HCT116 (cell line): ENCODE measurements around the gene HMCN2. TPM values are rescaled to one million over a fixed set of nuclear protein-coding genes. Genes with fewer than 3 reads are reported as not detected.

ENCODE experiments used
- ATAC-seq: fragments of 200-7000 bp; cut with Tn5 transposase; 2 replicates; pipeline ENCODE4 v1.9.1; 2020; ENCODE audit warnings: mild to moderate bottlenecking, moderate library complexity
- BruUV-seq: library from RNA; stranded (reverse); fragments of 400-500 nt; replicated peaks from 2 replicates; lab custom pipeline; 2021; lab: Mats Ljungman, UMichigan
- CTCF ChIA-PET: fragments of 300-600 bp; sonication (Branson Sonifier 250); formaldehyde crosslinking; loops from one replicate; lab custom pipeline; 2021; ENCODE audit warnings: antibody characterized with exemption; lab: Charles Lee
- POLR2A ChIA-PET: fragments of 300-600, 350-600 bp; sonication (Branson Sonifier 250); formaldehyde crosslinking; loops from one replicate; lab custom pipeline; 2021; ENCODE audit warnings: antibody characterized with exemption; lab: Charles Lee
- RAD21 ChIA-PET, 2 experiments: fragments of 300-600 bp; sonication (Branson Sonifier 250); formaldehyde crosslinking; loops; one replicate each; lab custom pipeline; 2023; ENCODE audit warnings: low total read pairs in 2 of 2; ENCODE audit not compliant: uncharacterized antibody in 2 of 2, unreplicated experiment in 2 of 2, low non-redundant PET in 1 of 2; lab: Charles Lee
- DNase-seq: peaks from one replicate; pipeline ENCODE4 v3.0.0-alpha.2; 2010; ENCODE audit warnings: low read depth, low spot score
- H2AFZ ChIP-seq: fragments of 200-600 bp; shearing (Covaris generic), sonication (generic); 2 replicates; pipeline ENCODE4 v1.6.1; 2017; ENCODE audit warnings: low read depth, mixed run types, mixed read lengths, antibody characterized with exemption, low read length; ENCODE audit not compliant: poor library complexity, severe bottlenecking
- H3K27ac ChIP-seq: 2 replicates; pipeline ENCODE4 v1.5.1; 2012; ENCODE audit warnings: low read depth, low read length
- H3K27me3 ChIP-seq: fragments of 200-600 bp; sonication (generic); 2 replicates; pipeline ENCODE4 v1.6.1; 2016; ENCODE audit warnings: mixed run types, low read length, mixed read lengths; ENCODE audit not compliant: insufficient read depth
- H3K36me3 ChIP-seq, 2 experiments: fragments of 200-500 bp in 1 of 2; fragments of 200-600 bp in 1 of 2; sonication (Bioruptor generic) in 1 of 2; sonication (generic) in 1 of 2; 2 replicates each; pipeline versions ENCODE4 v1.5.1 to v1.6.1; 2014 to 2016; ENCODE audit warnings: low read length in 2 of 2, inconsistent platforms in 1 of 2, mixed read lengths in 1 of 2, mixed run types in 1 of 2; ENCODE audit not compliant: insufficient read depth in 2 of 2, control insufficient read depth in 1 of 2
- H3K4me1 ChIP-seq, 2 experiments: fragments of 200-600 bp in 1 of 2; sonication (generic) in 1 of 2; 2 replicates each; pipeline versions ENCODE4 v1.5.1 to v1.6.1; 2012 to 2017; ENCODE audit warnings: low read length in 2 of 2, inconsistent platforms in 1 of 2, mild to moderate bottlenecking in 1 of 2, mixed read lengths in 1 of 2, mixed run types in 1 of 2, moderate library complexity in 1 of 2; ENCODE audit not compliant: insufficient read depth in 2 of 2, control insufficient read depth in 1 of 2
- H3K4me2 ChIP-seq: fragments of 200-600 bp; sonication (generic); 2 replicates; pipeline ENCODE4 v1.6.1; 2017; ENCODE audit warnings: mixed run types, low read length, mixed read lengths
- H3K4me3 ChIP-seq, 2 experiments: fragments of 200-600 bp in 1 of 2; sonication (generic) in 1 of 2; replicated peaks in 1 of 2; 2 replicates each; pipeline ENCODE4 v1.5.1; 2011 to 2016; ENCODE audit warnings: low read length in 2 of 2, control low read depth in 1 of 2, low read depth in 1 of 2, mild to moderate bottlenecking in 1 of 2, mixed read lengths in 1 of 2, mixed run types in 1 of 2
- H3K79me2 ChIP-seq: fragments of 200-600 bp; sonication (generic); 2 replicates; pipeline ENCODE4 v1.6.1; 2017; ENCODE audit warnings: mild to moderate bottlenecking, mixed run types, low read length, moderate library complexity, mixed read lengths; ENCODE audit not compliant: insufficient read depth
- H3K9ac ChIP-seq: fragments of 200-600 bp; sonication (generic); 2 replicates; pipeline ENCODE4 v1.6.1; 2016; ENCODE audit warnings: low read length, mixed read lengths
- H3K9me2 ChIP-seq: fragments of 200-600 bp; sonication (generic), shearing (Covaris generic); 2 replicates; pipeline ENCODE4 v1.6.1; 2017; ENCODE audit warnings: mixed run types, mild to moderate bottlenecking, moderate library complexity; ENCODE audit not compliant: insufficient read depth
- H3K9me3 ChIP-seq, 2 experiments: fragments of 200-500 bp in 1 of 2; fragments of 200-600 bp in 1 of 2; sonication (Bioruptor generic) in 1 of 2; sonication (generic) in 1 of 2; 2 replicates each; pipeline ENCODE4 v1.6.1; 2014 to 2017; ENCODE audit warnings: low read length in 2 of 2, mixed read lengths in 2 of 2, inconsistent platforms in 1 of 2, low read depth in 1 of 2, mild to moderate bottlenecking in 1 of 2, mixed run types in 1 of 2, moderate library complexity in 1 of 2; ENCODE audit not compliant: control insufficient read depth in 1 of 2, insufficient read depth in 1 of 2
- H4K20me1 ChIP-seq: fragments of 200-600 bp; sonication (generic), shearing (Covaris generic); 2 replicates; pipeline ENCODE4 v1.6.1; 2017; ENCODE audit warnings: mixed run types, mild to moderate bottlenecking, moderate library complexity; ENCODE audit not compliant: insufficient read depth
- CEBPB ChIP-seq: IDR thresholded peaks from 2 replicates; pipeline ENCODE4 v1.6.1; 2012; ENCODE audit warnings: low read depth
- EGR1 ChIP-seq: IDR thresholded peaks from 2 replicates; pipeline ENCODE4 v1.6.1; 2012; ENCODE audit warnings: low read depth
- ELF1 ChIP-seq: IDR thresholded peaks from 2 replicates; pipeline ENCODE4 v1.6.1; 2012; ENCODE audit warnings: low read depth, borderline replicate concordance
- POLR2AphosphoS5 ChIP-seq: IDR thresholded peaks from 2 replicates; pipeline ENCODE4 v1.6.1; 2011; ENCODE audit warnings: mild to moderate bottlenecking, low read depth, low read length, moderate library complexity
- SIN3A ChIP-seq: IDR thresholded peaks from 2 replicates; pipeline ENCODE4 v1.6.1; 2012; ENCODE audit warnings: low read depth
- SRF ChIP-seq: IDR thresholded peaks from 2 replicates; pipeline ENCODE4 v1.6.1; 2012; ENCODE audit warnings: low read depth
- TCF7L2 ChIP-seq: IDR thresholded peaks from 2 replicates; pipeline ENCODE4 v1.7.0; 2011; ENCODE audit warnings: borderline replicate concordance, inconsistent platforms; ENCODE audit not compliant: insufficient read depth, insufficient read length; ENCODE audit errors: extremely low read depth
- ZNF274 ChIP-seq: fragments of 200-500 bp; sonication (Bioruptor generic); IDR thresholded peaks from 2 replicates; pipeline ENCODE4 v1.6.1; 2014; ENCODE audit warnings: mild to moderate bottlenecking, low read depth, low read length, inconsistent platforms
- intact Hi-C: fragments of 100-400 bp; cut with micrococcal nuclease; formaldehyde crosslinking; loops from 2 replicates; pipeline ENCODE4 v1.10.0; 2022
- total RNA-seq: library from RNA; stranded (reverse); gene quantifications from one replicate; pipeline ENCODE4 v1.2.1, GENCODE V29; 2021; ENCODE audit not compliant: unreplicated experiment
- TF ChIP-seq, protein P1 (sequence below): IDR thresholded peaks from 2 replicates; pipeline ENCODE4 v1.6.1; 2012
- TF ChIP-seq, protein P2 (sequence below): IDR thresholded peaks from 2 replicates; pipeline ENCODE4 v1.6.1; 2011; ENCODE audit warnings: mild to moderate bottlenecking, low read length, moderate library complexity; ENCODE audit not compliant: insufficient replicate concordance; ENCODE audit errors: extremely low read depth
- TF ChIP-seq, protein P3 (sequence below), 3 experiments: fragments of 200-600 bp in 1 of 3; sonication (generic) in 1 of 3; IDR thresholded peaks in 2 of 3; conservative IDR thresholded peaks in 1 of 3; 2 replicates each; pipeline ENCODE4 v1.5.1; 2012 to 2017; ENCODE audit warnings: low read depth in 2 of 3, low read length in 2 of 3, antibody characterized with exemption in 1 of 3, borderline replicate concordance in 1 of 3, control low read depth in 1 of 3, mild to moderate bottlenecking in 1 of 3, mixed read lengths in 1 of 3, mixed run types in 1 of 3, moderate library complexity in 1 of 3; ENCODE audit not compliant: insufficient read depth in 1 of 3

HMCN2 gene
- total RNA-seq, 1 experiment from 2014 or later: 0.22 TPM

DNA sequence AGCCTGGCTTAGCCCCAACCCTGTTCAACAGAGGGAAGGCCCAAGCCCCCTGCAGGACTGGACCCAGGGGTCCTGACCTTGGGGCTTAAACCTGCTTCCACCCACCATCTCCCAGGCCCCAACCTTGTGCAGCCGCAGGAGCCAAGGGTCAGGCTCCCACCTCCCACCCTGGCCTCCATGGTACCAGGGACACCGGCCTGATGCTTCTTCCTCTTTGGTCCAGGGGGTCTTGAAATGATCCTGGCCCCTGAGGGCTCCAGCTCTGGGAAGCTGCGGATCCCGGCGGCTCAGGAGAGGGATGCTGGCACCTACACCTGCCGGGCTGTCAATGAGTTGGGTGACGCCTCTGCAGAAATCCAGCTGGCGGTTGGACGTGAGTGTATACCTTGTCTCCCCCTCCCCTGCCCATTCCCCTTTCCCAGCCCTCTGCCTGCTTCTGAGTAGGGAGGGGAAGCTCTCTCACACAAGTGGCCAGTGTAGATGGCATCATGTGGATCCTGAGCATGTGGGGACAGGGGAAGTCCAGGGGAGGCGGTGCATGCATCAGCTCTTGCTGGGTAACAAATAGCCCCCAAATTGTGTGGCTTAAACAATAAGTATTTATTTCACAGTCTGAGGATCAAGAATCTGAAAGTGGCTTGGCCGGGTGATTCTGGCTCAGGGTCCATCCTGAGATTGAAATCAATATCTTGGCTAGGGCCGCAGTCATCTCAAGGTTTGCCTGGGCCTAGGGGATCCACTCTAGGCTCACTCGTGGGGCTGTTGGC is 44.3 kb downstream of the HMCN2 start:
- Histone ChIP-seq H3K4me3 (no peak overlapping the region), H4K20me1 (no peaks in the 10 kb centered on the region), H3K79me2 (no peaks in the 10 kb centered on the region), H3K27me3 (0 out of 2 replicates have a peak, but pooled peaks cover under 1% of the 10 kb centered on the region), H3K36me3 (no peaks in the 10 kb centered on the region), H3K9ac (no peak overlapping the region), H3K4me1 (no peaks in the 10 kb centered on the region), H2AFZ (no peak overlapping the region), H3K9me3 (peaks cover 0 to 4% of the 10 kb centered on the region in 2 experiments; a peak in 1 of 4 replicates), H3K4me2 (no peak overlapping the region), H3K27ac (no peak overlapping the region), H3K9me2 (no peaks in the 10 kb centered on the region)
- POLR2A ChIA-PET: no interaction called here
- BruUV-seq: no TSS peak
- TF ChIP-seq, protein P1, sequence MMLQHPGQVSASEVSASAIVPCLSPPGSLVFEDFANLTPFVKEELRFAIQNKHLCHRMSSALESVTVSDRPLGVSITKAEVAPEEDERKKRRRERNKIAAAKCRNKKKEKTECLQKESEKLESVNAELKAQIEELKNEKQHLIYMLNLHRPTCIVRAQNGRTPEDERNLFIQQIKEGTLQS: no peak
- no peak for TF ChIP-seq SIN3A
- TF ChIP-seq CEBPB: no peak
- TF ChIP-seq, protein P2, sequence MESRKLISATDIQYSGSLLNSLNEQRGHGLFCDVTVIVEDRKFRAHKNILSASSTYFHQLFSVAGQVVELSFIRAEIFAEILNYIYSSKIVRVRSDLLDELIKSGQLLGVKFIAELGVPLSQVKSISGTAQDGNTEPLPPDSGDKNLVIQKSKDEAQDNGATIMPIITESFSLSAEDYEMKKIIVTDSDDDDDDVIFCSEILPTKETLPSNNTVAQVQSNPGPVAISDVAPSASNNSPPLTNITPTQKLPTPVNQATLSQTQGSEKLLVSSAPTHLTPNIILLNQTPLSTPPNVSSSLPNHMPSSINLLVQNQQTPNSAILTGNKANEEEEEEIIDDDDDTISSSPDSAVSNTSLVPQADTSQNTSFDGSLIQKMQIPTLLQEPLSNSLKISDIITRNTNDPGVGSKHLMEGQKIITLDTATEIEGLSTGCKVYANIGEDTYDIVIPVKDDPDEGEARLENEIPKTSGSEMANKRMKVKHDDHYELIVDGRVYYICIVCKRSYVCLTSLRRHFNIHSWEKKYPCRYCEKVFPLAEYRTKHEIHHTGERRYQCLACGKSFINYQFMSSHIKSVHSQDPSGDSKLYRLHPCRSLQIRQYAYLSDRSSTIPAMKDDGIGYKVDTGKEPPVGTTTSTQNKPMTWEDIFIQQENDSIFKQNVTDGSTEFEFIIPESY: no peak
- no peak for TF ChIP-seq TCF7L2
- no peak for TF ChIP-seq SRF
- TF ChIP-seq POLR2AphosphoS5: no peak
- TF ChIP-seq EGR1: no peak
- TF ChIP-seq ELF1: no peak
- no peak for TF ChIP-seq ZNF274
- TF ChIP-seq, protein P3, sequence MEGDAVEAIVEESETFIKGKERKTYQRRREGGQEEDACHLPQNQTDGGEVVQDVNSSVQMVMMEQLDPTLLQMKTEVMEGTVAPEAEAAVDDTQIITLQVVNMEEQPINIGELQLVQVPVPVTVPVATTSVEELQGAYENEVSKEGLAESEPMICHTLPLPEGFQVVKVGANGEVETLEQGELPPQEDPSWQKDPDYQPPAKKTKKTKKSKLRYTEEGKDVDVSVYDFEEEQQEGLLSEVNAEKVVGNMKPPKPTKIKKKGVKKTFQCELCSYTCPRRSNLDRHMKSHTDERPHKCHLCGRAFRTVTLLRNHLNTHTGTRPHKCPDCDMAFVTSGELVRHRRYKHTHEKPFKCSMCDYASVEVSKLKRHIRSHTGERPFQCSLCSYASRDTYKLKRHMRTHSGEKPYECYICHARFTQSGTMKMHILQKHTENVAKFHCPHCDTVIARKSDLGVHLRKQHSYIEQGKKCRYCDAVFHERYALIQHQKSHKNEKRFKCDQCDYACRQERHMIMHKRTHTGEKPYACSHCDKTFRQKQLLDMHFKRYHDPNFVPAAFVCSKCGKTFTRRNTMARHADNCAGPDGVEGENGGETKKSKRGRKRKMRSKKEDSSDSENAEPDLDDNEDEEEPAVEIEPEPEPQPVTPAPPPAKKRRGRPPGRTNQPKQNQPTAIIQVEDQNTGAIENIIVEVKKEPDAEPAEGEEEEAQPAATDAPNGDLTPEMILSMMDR (IDR thresholded peaks at IDR 0.05 in 2 of 3, conservative IDR thresholded peaks at IDR 0.05 in 1 of 3; ENCODE audit: borderline replicate concordance in 1 of 3, insufficient read depth in 1 of 3, low read depth in 2 of 3, low read length in 2 of 3): no peak
- CTCF ChIA-PET: no interaction called here
- DNase-seq (no peak), ATAC-seq (no peak)
- RAD21 ChIA-PET: no interaction called here
- intact Hi-C loops: no loop called here
